ENCODE measurements around the gene VPS13A.

VPS13A gene

GRCh38 chr9:77457916-77458592, 280.7 kb downstream of the VPS13A start:
- no peak overlapping the region for H4K12ac ChIP-seq (ENCODE audit: low read depth, low read length)
- H3K79me1 ChIP-seq (ENCODE audit: low read length) = no peaks in the 10 kb centered on the region
- DNase-seq = peak; percentile 65 to 85
- H2AFZ ChIP-seq (ENCODE audit: insufficient read depth, low read length, poor library complexity) = no peak overlapping the region
- no peak overlapping the region for H2BK12ac ChIP-seq (ENCODE audit: low read length)
- H3K9me3 ChIP-seq (ENCODE audit: insufficient read depth, low read depth, low read length) = peaks cover 2% of the 10 kb centered on the region
- H3K4me3 ChIP-seq (ENCODE audit: low read depth, low read length) = no peak overlapping the region
- H4K91ac ChIP-seq (ENCODE audit: low read depth, low read length) = no peak overlapping the region
- H3K23ac ChIP-seq (ENCODE audit: low read length) = no peak overlapping the region
- H3K79me2 ChIP-seq (ENCODE audit: control insufficient read depth, insufficient read depth, low read length, poor library complexity) = no peaks in the 10 kb centered on the region
- H3K9ac ChIP-seq (ENCODE audit: low read length) = peak overlapping the region; percentile 19
- H3K4me2 ChIP-seq (ENCODE audit: low read length) = no peak overlapping the region
- no peak overlapping the region for H2BK120ac ChIP-seq (ENCODE audit: insufficient read depth, low read length, poor library complexity)
- no CpG with 5 or more reads among the region's 15 CpGs for WGBS (ENCODE audit: extremely low coverage, insufficient coverage, insufficient read length)
- H3K36me3 ChIP-seq (ENCODE audit: control insufficient read depth in 1 of 2, insufficient read depth in 2 of 2, low read length in 2 of 2) = no peaks in the 10 kb centered on the region
- H4K8ac ChIP-seq (ENCODE audit: low read depth, low read length) = no peak overlapping the region
- H3K4ac ChIP-seq (ENCODE audit: low read depth, low read length) = no peak overlapping the region
- no peak overlapping the region for H2BK5ac ChIP-seq (ENCODE audit: low read depth, low read length, poor library complexity)
- no peak overlapping the region for H3K14ac ChIP-seq (ENCODE audit: low read length)
- no peak overlapping the region for H3K18ac ChIP-seq (ENCODE audit: low read length)
- no peak overlapping the region for H2AK5ac ChIP-seq (ENCODE audit: low read length)
- no peaks in the 10 kb centered on the region for H3K4me1 ChIP-seq (ENCODE audit: control insufficient read depth in 1 of 2, insufficient read depth in 2 of 2, low read length in 2 of 2)
- no peak overlapping the region for H3K27ac ChIP-seq (ENCODE audit: low read depth, low read length)
- no peaks in the 10 kb centered on the region for H3K27me3 ChIP-seq (ENCODE audit: insufficient read depth, low read length)

GRCh38 chr9:77460938-77461337, 283.6 kb downstream of the VPS13A start:
- Histone ChIP-seq H3K4me1 (ENCODE audit: control insufficient read depth in 1 of 2, insufficient read depth in 2 of 2, low read length in 2 of 2) (no peaks in the 10 kb centered on the region), H2AK5ac (ENCODE audit: low read length) (no peak overlapping the region), H2BK120ac (ENCODE audit: insufficient read depth, low read length, poor library complexity) (no peak overlapping the region), H3K23ac (ENCODE audit: low read length) (no peak overlapping the region), H4K12ac (ENCODE audit: low read depth, low read length) (no peak overlapping the region), H3K9me3 (ENCODE audit: insufficient read depth, low read depth, low read length) (peaks cover 2% of the 10 kb centered on the region), H3K27ac (ENCODE audit: low read depth, low read length) (no peak overlapping the region), H3K4ac (ENCODE audit: low read depth, low read length) (no peak overlapping the region), H2BK12ac (ENCODE audit: low read length) (no peak overlapping the region), H4K8ac (ENCODE audit: low read depth, low read length) (no peak overlapping the region), H3K36me3 (ENCODE audit: control insufficient read depth in 1 of 2, insufficient read depth in 2 of 2, low read length in 2 of 2) (no peaks in the 10 kb centered on the region), H4K91ac (ENCODE audit: low read depth, low read length) (no peak overlapping the region), H3K79me1 (ENCODE audit: low read length) (no peaks in the 10 kb centered on the region), H3K4me3 (ENCODE audit: low read depth, low read length) (no peak overlapping the region), H3K27me3 (ENCODE audit: insufficient read depth, low read length) (no peaks in the 10 kb centered on the region), H3K14ac (ENCODE audit: low read length) (no peak overlapping the region), H3K4me2 (ENCODE audit: low read length) (no peak overlapping the region), H3K18ac (ENCODE audit: low read length) (no peak overlapping the region), H3K79me2 (ENCODE audit: control insufficient read depth, insufficient read depth, low read length, poor library complexity) (no peaks in the 10 kb centered on the region), H2AFZ (ENCODE audit: insufficient read depth, low read length, poor library complexity) (no peak overlapping the region), H2BK5ac (ENCODE audit: low read depth, low read length, poor library complexity) (no peak overlapping the region), H3K9ac (ENCODE audit: low read length) (no peak overlapping the region)
- no CpG with 5 or more reads among the region's 8 CpGs for WGBS (ENCODE audit: extremely low coverage, insufficient coverage, insufficient read length)
- no peak for DNase-seq

- Histone ChIP-seq H3K23ac (ENCODE audit: low read length) (no peak overlapping the region), H3K27ac (ENCODE audit: low read depth, low read length) (no peak overlapping the region), H3K79me2 (ENCODE audit: control insufficient read depth, insufficient read depth, low read length, poor library complexity) (no peaks in the 10 kb centered on the region), H3K4me1 (ENCODE audit: control insufficient read depth in 1 of 2, insufficient read depth in 2 of 2, low read length in 2 of 2) (peaks cover 2 to 5% of the 10 kb centered on the region in 2 experiments), H3K18ac (ENCODE audit: low read length) (no peak overlapping the region), H3K9ac (ENCODE audit: low read length) (no peak overlapping the region), H4K91ac (ENCODE audit: low read depth, low read length) (no peak overlapping the region), H2BK5ac (ENCODE audit: low read depth, low read length, poor library complexity) (no peak overlapping the region), H3K4ac (ENCODE audit: low read depth, low read length) (no peak overlapping the region), H2BK12ac (ENCODE audit: low read length) (no peak overlapping the region), H3K27me3 (ENCODE audit: insufficient read depth, low read length) (no peaks in the 10 kb centered on the region), H3K9me3 (ENCODE audit: insufficient read depth, low read depth, low read length) (peaks cover 2% of the 10 kb centered on the region), H3K14ac (ENCODE audit: low read length) (no peak overlapping the region), H3K79me1 (ENCODE audit: low read length) (no peaks in the 10 kb centered on the region), H3K4me3 (ENCODE audit: low read depth, low read length) (no peak overlapping the region), H2BK120ac (ENCODE audit: insufficient read depth, low read length, poor library complexity) (no peak overlapping the region), H3K36me3 (ENCODE audit: control insufficient read depth in 1 of 2, insufficient read depth in 2 of 2, low read length in 2 of 2) (no peaks in the 10 kb centered on the region), H2AFZ (ENCODE audit: insufficient read depth, low read length, poor library complexity) (no peak overlapping the region), H3K4me2 (ENCODE audit: low read length) (no peak overlapping the region), H4K12ac (ENCODE audit: low read depth, low read length) (no peak overlapping the region), H4K8ac (ENCODE audit: low read depth, low read length) (no peak overlapping the region), H2AK5ac (ENCODE audit: low read length) (no peak overlapping the region)
- no peak for DNase-seq
- WGBS (ENCODE audit: extremely low coverage, insufficient coverage, insufficient read length) = no CpG with 5 or more reads among the region's 10 CpGs
Observed at GRCh38 chr9:77462066-77462465, 284.7 kb downstream of the VPS13A start.

- no peak overlapping the region for H3K27ac ChIP-seq (ENCODE audit: low read depth, low read length)
- H3K14ac ChIP-seq (ENCODE audit: low read length) = no peak overlapping the region
- no CpG with 5 or more reads among the region's 3 CpGs for WGBS (ENCODE audit: extremely low coverage, insufficient coverage, insufficient read length)
- no peak overlapping the region for H2BK5ac ChIP-seq (ENCODE audit: low read depth, low read length, poor library complexity)
- H2AFZ ChIP-seq (ENCODE audit: insufficient read depth, low read length, poor library complexity) = no peak overlapping the region
- H3K79me2 ChIP-seq (ENCODE audit: control insufficient read depth, insufficient read depth, low read length, poor library complexity) = no peaks in the 10 kb centered on the region
- H4K8ac ChIP-seq (ENCODE audit: low read depth, low read length) = no peak overlapping the region
- no peak overlapping the region for H3K4me2 ChIP-seq (ENCODE audit: low read length)
- no peak overlapping the region for H3K18ac ChIP-seq (ENCODE audit: low read length)
- H3K4me1 ChIP-seq (ENCODE audit: control insufficient read depth in 1 of 2, insufficient read depth in 2 of 2, low read length in 2 of 2) = peaks cover 2 to 6% of the 10 kb centered on the region in 2 experiments
- no peaks in the 10 kb centered on the region for H3K27me3 ChIP-seq (ENCODE audit: insufficient read depth, low read length)
- no peak overlapping the region for H3K4me3 ChIP-seq (ENCODE audit: low read depth, low read length)
- H3K23ac ChIP-seq (ENCODE audit: low read length) = no peak overlapping the region
- H2AK5ac ChIP-seq (ENCODE audit: low read length) = no peak overlapping the region
- peaks cover 2% of the 10 kb centered on the region for H3K9me3 ChIP-seq (ENCODE audit: insufficient read depth, low read depth, low read length)
- H3K9ac ChIP-seq (ENCODE audit: low read length) = no peak overlapping the region
- DNase-seq = no peak
- no peaks in the 10 kb centered on the region for H3K79me1 ChIP-seq (ENCODE audit: low read length)
- H3K4ac ChIP-seq (ENCODE audit: low read depth, low read length) = no peak overlapping the region
- no peak overlapping the region for H4K12ac ChIP-seq (ENCODE audit: low read depth, low read length)
- no peak overlapping the region for H4K91ac ChIP-seq (ENCODE audit: low read depth, low read length)
- no peak overlapping the region for H2BK12ac ChIP-seq (ENCODE audit: low read length)
- H2BK120ac ChIP-seq (ENCODE audit: insufficient read depth, low read length, poor library complexity) = no peak overlapping the region
- no peaks in the 10 kb centered on the region for H3K36me3 ChIP-seq (ENCODE audit: control insufficient read depth in 1 of 2, insufficient read depth in 2 of 2, low read length in 2 of 2)
Observed at GRCh38 chr9:77463151-77463550, 285.8 kb downstream of the VPS13A start.

Measured in trophoblast cell (in vitro differentiated cells and primary cell).